Heart left ventricle (tissue), 13 donors: ENCODE results near the gene ICA1.

Experiments used
- POLR2A ChIP-seq, 2 donors: fragments of 450-650 bp; IDR thresholded peaks; one replicate each; pipeline ENCODE4 v1.6.1; 2017; ENCODE audit warnings: antibody characterized with exemption in 2 of 2, mild to moderate bottlenecking in 2 of 2, moderate library complexity in 2 of 2
- TF ChIP-seq, protein P1 (sequence below), 12 donors: fragments of 200-600 bp; sonication (generic) in 4 of 12; IDR thresholded peaks; one replicate each; pipeline versions ENCODE4 v1.5.0 to v1.8.0; 2018 to 2022; ENCODE audit warnings: antibody characterized with exemption in 12 of 12, mild to moderate bottlenecking in 5 of 12
- donor health status: ischemic (EF 13 %, LVEDD 7.1; RV severe dilation, severe dysfunction).
- donor health status: DM: no; HTN: yes; CAD: no.
- donor health status: DM: no; HTN: no; CAD: no.
- donor health status: ischemic (EF 25% LVEDD 6.9; RV normal size, moderate dysfunction).
- donor health status: ischemic (EF 25% LVEDD 5.7; RV mildly dilated, moderate dysfunction).
- donor health status: ischemic (EF 35%, LVEDD 5.7; RV mildly dilated, moderate dysfunction).
- donor health status: nonischemic (EF 11% LVEDD 7.7; RV severe dilation, severe dysfunction).
- donor health status: DM: yes; HTN: yes; CAD: no.
- donor health status: PGD.
- donor health status: ischemic (EF 29% LVEDD 5.4; RV normal size, mild dysfunction).
- donor health status: nonischemic (EF 23%, LVEDD 6.1; RV moderate dilation, normal function).

DNA sequence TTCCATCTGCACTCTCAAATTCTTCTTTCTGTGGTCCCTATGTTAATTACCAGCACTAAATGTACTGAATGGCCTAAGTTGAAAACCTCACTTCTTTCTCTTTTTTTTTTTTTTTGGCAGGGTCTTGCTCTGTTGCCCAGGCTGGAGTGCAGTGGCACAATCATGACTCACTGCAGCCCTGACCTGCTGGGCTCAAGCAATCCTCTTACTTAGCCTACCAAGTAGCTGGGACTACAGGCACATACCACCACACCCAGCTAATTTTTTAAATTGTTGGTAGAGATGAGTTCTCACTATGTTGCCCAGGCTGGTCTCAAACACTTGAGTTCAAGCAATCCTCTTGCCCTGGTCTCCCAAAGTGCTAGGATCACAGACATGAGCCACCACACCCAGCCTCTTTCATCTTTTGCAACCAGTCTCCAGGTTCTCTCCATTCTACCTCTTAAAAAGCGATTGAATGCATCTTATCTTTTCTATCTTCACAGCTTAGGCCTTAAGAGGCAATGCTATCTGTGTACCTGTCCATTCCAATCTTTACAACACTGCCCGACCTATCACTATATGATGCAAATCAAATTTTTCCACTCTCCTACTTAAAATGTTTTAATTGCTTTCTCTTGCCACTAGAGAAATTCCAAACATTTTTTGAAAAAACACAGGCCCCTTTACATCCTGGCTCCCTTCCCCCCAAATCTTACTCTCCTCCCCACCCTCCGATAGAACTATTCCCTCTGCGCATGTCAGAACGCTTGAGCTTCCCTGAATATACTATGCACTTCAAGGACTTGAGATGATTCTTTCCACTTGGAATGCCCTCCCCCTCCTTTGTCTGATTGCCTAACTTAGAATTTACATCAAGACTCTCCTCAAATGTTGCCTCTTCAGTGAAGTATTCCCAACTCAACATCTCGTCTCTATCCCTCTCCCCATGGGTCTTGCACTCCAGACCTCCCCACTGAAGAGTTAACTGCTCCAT, 6.0 kb downstream of the ICA1 start:
- TF ChIP-seq POLR2A (IDR thresholded peaks at IDR 0.05) = no peak
- TF ChIP-seq, protein P1, sequence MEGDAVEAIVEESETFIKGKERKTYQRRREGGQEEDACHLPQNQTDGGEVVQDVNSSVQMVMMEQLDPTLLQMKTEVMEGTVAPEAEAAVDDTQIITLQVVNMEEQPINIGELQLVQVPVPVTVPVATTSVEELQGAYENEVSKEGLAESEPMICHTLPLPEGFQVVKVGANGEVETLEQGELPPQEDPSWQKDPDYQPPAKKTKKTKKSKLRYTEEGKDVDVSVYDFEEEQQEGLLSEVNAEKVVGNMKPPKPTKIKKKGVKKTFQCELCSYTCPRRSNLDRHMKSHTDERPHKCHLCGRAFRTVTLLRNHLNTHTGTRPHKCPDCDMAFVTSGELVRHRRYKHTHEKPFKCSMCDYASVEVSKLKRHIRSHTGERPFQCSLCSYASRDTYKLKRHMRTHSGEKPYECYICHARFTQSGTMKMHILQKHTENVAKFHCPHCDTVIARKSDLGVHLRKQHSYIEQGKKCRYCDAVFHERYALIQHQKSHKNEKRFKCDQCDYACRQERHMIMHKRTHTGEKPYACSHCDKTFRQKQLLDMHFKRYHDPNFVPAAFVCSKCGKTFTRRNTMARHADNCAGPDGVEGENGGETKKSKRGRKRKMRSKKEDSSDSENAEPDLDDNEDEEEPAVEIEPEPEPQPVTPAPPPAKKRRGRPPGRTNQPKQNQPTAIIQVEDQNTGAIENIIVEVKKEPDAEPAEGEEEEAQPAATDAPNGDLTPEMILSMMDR (IDR thresholded peaks at IDR 0.05) = no peak
